Smooth muscle cell (in vitro differentiated cells): Measurements from ENCODE around the gene FZD10. TPM values are rescaled to one million over a fixed set of nuclear protein-coding genes. Genes with fewer than 3 reads are reported as not detected.

Source experiments
- DNase-seq: peaks from one replicate; lab custom pipeline; 2025; ENCODE audit not compliant: unreplicated experiment; lab: John Stamatoyannopoulos, UW
- H2AFZ ChIP-seq: fragments of 200-600 bp; sonication (generic); 2 replicates; pipeline ENCODE4 v1.6.0; 2016; ENCODE audit warnings: antibody characterized with exemption, low read depth, mild to moderate bottlenecking
- H3F3A ChIP-seq: fragments of 200-600 bp; sonication (generic); 2 replicates; pipeline ENCODE4 v1.6.0; 2017; ENCODE audit warnings: antibody characterized with exemption, low read depth
- H3K27ac ChIP-seq: fragments of 200-600 bp; sonication (generic); 2 replicates; pipeline ENCODE4 v1.5.1; 2016; ENCODE audit warnings: low read depth, mild to moderate bottlenecking
- H3K27me3 ChIP-seq: fragments of 200-600 bp; sonication (generic); 2 replicates; pipeline ENCODE4 v1.6.1; 2016; ENCODE audit warnings: low read depth, mild to moderate bottlenecking
- H3K36me3 ChIP-seq: fragments of 200-600 bp; sonication (generic); 2 replicates; pipeline ENCODE4 v1.5.1; 2016; ENCODE audit warnings: low read depth
- H3K4me1 ChIP-seq: fragments of 200-600 bp; sonication (generic); 2 replicates; pipeline ENCODE4 v1.5.1; 2016; ENCODE audit warnings: low read depth
- H3K4me2 ChIP-seq: fragments of 200-600 bp; sonication (generic); 2 replicates; pipeline ENCODE4 v1.6.0; 2016; ENCODE audit warnings: mild to moderate bottlenecking
- H3K4me3 ChIP-seq: fragments of 200-600 bp; sonication (generic); 2 replicates; pipeline ENCODE4 v1.5.1; 2016; ENCODE audit warnings: mild to moderate bottlenecking
- H3K79me2 ChIP-seq: fragments of 200-600 bp; sonication (generic); 2 replicates; pipeline ENCODE4 v1.6.0; 2016; ENCODE audit warnings: low read depth, mild to moderate bottlenecking
- H3K9ac ChIP-seq: fragments of 200-600 bp; sonication (generic); 2 replicates; pipeline ENCODE4 v1.6.0; 2016; ENCODE audit warnings: low read depth
- H3K9me3 ChIP-seq: fragments of 200-600 bp; sonication (generic); replicated peaks from 2 replicates; pipeline ENCODE4 v1.5.1; 2016; ENCODE audit warnings: low read depth
- H4K20me1 ChIP-seq: fragments of 200-600 bp; sonication (generic); 2 replicates; pipeline ENCODE4 v1.6.0; 2016; ENCODE audit warnings: low read depth
- CTCF ChIP-seq: fragments of 200-600 bp; sonication (generic); IDR thresholded peaks from 2 replicates; pipeline ENCODE4 v1.5.1; 2017; ENCODE audit warnings: borderline replicate concordance, mild to moderate bottlenecking, antibody characterized with exemption; ENCODE audit not compliant: insufficient read depth, poor library complexity, severe bottlenecking
- WGBS: methylation state at CpG from one replicate; pipeline ENCODE4 v1.1.7; 2016; ENCODE audit warnings: low lambda C conversion rate; 5-methylcytosine and 5-hydroxymethylcytosine counted together
- polyA plus RNA-seq: library from polyadenylated mRNA; unstranded; fragments of >200 nt; fragmentation: Nextera tagmentation; extraction: Ambion mirVana; gene quantifications from 2 replicates; pipeline ENCODE4 v1.2.1, GENCODE V29; 2016
- total RNA-seq: library from RNA; depleted of rRNA; stranded (reverse); fragments of >200 nt; gene quantifications from 2 replicates; pipeline ENCODE4 v1.2.3, GENCODE V29; 2014

Gene FZD10
- total and polyA plus RNA-seq, 2 experiments from 2014 or later: 1.7 to 1.9 TPM

GRCh38 chr12:130169256-130169655 is 7.0 kb downstream of the FZD10 start:
- no peak overlapping the region for H3K4me3 ChIP-seq
- H4K20me1 ChIP-seq: no peaks in the 10 kb centered on the region
- H2AFZ ChIP-seq: no peak overlapping the region
- H3K36me3 ChIP-seq: no peaks in the 10 kb centered on the region
- peaks cover 8% of the 10 kb centered on the region for H3K4me1 ChIP-seq
- no peaks in the 10 kb centered on the region for H3K9me3 ChIP-seq
- no peak overlapping the region for H3K4me2 ChIP-seq
- H3F3A ChIP-seq: no peaks in the 10 kb centered on the region
- 57% methylated on average over 6 of the region's 6 CpGs for WGBS
- H3K27ac ChIP-seq: no peak overlapping the region
- DNase-seq: no peak
- TF ChIP-seq CTCF: no peak
- H3K9ac ChIP-seq: no peak overlapping the region
- peaks cover 98% of the 10 kb centered on the region for H3K27me3 ChIP-seq
- H3K79me2 ChIP-seq: no peaks in the 10 kb centered on the region

GRCh38 chr12:130169924-130170323 is 7.7 kb downstream of the FZD10 start:
- Histone ChIP-seq H3K4me2 (no peak overlapping the region), H4K20me1 (no peaks in the 10 kb centered on the region)
- 74% methylated on average over 6 of the region's 6 CpGs for WGBS

GRCh38 chr12:130170611-130171010 is 8.3 kb downstream of the FZD10 start:
- Histone ChIP-seq H3K4me1 (peaks cover under 1% of the 10 kb centered on the region), H4K20me1 (no peaks in the 10 kb centered on the region), H2AFZ (no peak overlapping the region), H3F3A (no peaks in the 10 kb centered on the region), H3K9me3 (no peaks in the 10 kb centered on the region), H3K36me3 (no peaks in the 10 kb centered on the region), H3K27ac (no peak overlapping the region), H3K27me3 (peaks cover 91% of the 10 kb centered on the region), H3K4me2 (no peak overlapping the region), H3K9ac (no peak overlapping the region), H3K79me2 (no peaks in the 10 kb centered on the region), H3K4me3 (no peak overlapping the region)
- DNase-seq: no peak
- no peak for TF ChIP-seq CTCF
- 81% methylated on average over 11 of the region's 11 CpGs for WGBS

More at GRCh38 chr12:130169924-130170323, 7.7 kb downstream of the FZD10 start:
- Histone ChIP-seq H3K27ac (no peak overlapping the region), H3K9me3 (no peaks in the 10 kb centered on the region), H3F3A (no peaks in the 10 kb centered on the region), H3K9ac (no peak overlapping the region), H2AFZ (no peak overlapping the region), H3K4me1 (peaks cover 7% of the 10 kb centered on the region), H3K4me3 (no peak overlapping the region), H3K79me2 (no peaks in the 10 kb centered on the region), H3K36me3 (no peaks in the 10 kb centered on the region), H3K27me3 (peaks cover 94% of the 10 kb centered on the region)
- no peak for DNase-seq
- no peak for TF ChIP-seq CTCF

- WGBS: 67% methylated on average over 14 of the region's 14 CpGs
- H2AFZ ChIP-seq: no peak overlapping the region
- H3K36me3 ChIP-seq: no peaks in the 10 kb centered on the region
- DNase-seq: no peak
- H3F3A ChIP-seq: no peaks in the 10 kb centered on the region
- no peaks in the 10 kb centered on the region for H3K79me2 ChIP-seq
- H3K27me3 ChIP-seq: peaks cover 20% of the 10 kb centered on the region
- no peak overlapping the region for H3K27ac ChIP-seq
- H3K4me2 ChIP-seq: no peak overlapping the region
- no peaks in the 10 kb centered on the region for H3K4me1 ChIP-seq
- no peaks in the 10 kb centered on the region for H3K9me3 ChIP-seq
- no peak overlapping the region for H3K4me3 ChIP-seq
- TF ChIP-seq CTCF: no peak
- H4K20me1 ChIP-seq: no peaks in the 10 kb centered on the region
- no peak overlapping the region for H3K9ac ChIP-seq
Measured at GRCh38 chr12:130177635-130178242, 15.5 kb downstream of the FZD10 start.
